ENCODE results near the gene C1QTNF4.

Gene C1QTNF4

GRCh38 chr11:47592251-47592650, 2.0 kb downstream of the C1QTNF4 start:
- no peak for DNase-seq

- no peak for DNase-seq
Measured at GRCh38 chr11:47591764-47592163, 2.4 kb downstream of the C1QTNF4 start.

- no peak for DNase-seq
Measured at GRCh38 chr11:47589977-47590861, 4.0 kb downstream of the C1QTNF4 start.

- DNase-seq = no peak
Measured at GRCh38 chr11:47589584-47589976, 4.6 kb downstream of the C1QTNF4 start.

- no peak for DNase-seq
Measured at GRCh38 chr11:47589118-47589517, 5.1 kb downstream of the C1QTNF4 start.

GRCh38 chr11:47587723-47588326, 6.4 kb downstream of the C1QTNF4 start:
- DNase-seq = no peak

GRCh38 chr11:47587039-47587716, 7.0 kb downstream of the C1QTNF4 start:
- no peak for DNase-seq

- DNase-seq = no peak
Measured at GRCh38 chr11:47586098-47586855, 7.9 kb downstream of the C1QTNF4 start, which contains the start of gene FAM180B. Gene FAM180B (plus strand): TSS chr11:47586678. CDS start chr11:47586769, 91 bp downstream.

GRCh38 chr11:47583844-47584243, 10.4 kb downstream of the C1QTNF4 start:
- no peak for DNase-seq

- peak; percentile 95 for DNase-seq
Measured at GRCh38 chr11:47578524-47579494, 15.4 kb downstream of the C1QTNF4 start, which contains the start of the genes KBTBD4 and NDUFS3. Gene KBTBD4 (minus strand): TSS chr11:47578970. CDS start chr11:47578951, 19 bp downstream. Gene NDUFS3 (plus strand): TSS chr11:47579074. CDS start chr11:47579092, 18 bp downstream.

- DNase-seq = no peak
Measured at GRCh38 chr11:47577460-47578041, 16.7 kb downstream of the C1QTNF4 start.

GRCh38 chr11:47573321-47573720, 20.9 kb downstream of the C1QTNF4 start:
- no peak for DNase-seq

GRCh38 chr11:47572715-47573255, 21.4 kb downstream of the C1QTNF4 start:
- no peak for DNase-seq

GRCh38 chr11:47571895-47572294, 22.3 kb downstream of the C1QTNF4 start:
- DNase-seq = no peak

GRCh38 chr11:47571357-47571729, 22.9 kb downstream of the C1QTNF4 start:
- DNase-seq = no peak

- DNase-seq = no peak
Measured at GRCh38 chr11:47570651-47571356, 23.4 kb downstream of the C1QTNF4 start.

- DNase-seq = no peak
Measured at GRCh38 chr11:47569646-47570045, 24.6 kb downstream of the C1QTNF4 start.

GRCh38 chr11:47566149-47566698, 28.0 kb downstream of the C1QTNF4 start:
- DNase-seq = peak; percentile 63

GRCh38 chr11:47565340-47566148, 28.7 kb downstream of the C1QTNF4 start, which contains the start of gene PTPMT1:
Gene PTPMT1 (plus strand): TSS chr11:47565599. CDS start chr11:47565623, 24 bp downstream.
- DNase-seq = peak; percentile 91
